ENCODE data around the gene FAIM2.

FAIM2 gene

GRCh38 chr12:49831717-49832116 is 72.0 kb downstream of the FAIM2 start:
- DNase-seq (ENCODE audit: low read depth in 1 of 2, low spot score in 1 of 2), result no peak
- Histone ChIP-seq H3K4me3 (replicated peaks; ENCODE audit: insufficient read depth, low read length) (no peak overlapping the region), H3K27ac (replicated peaks) (no peak overlapping the region), H3K27me3 (ENCODE audit: insufficient read depth, poor library complexity, severe bottlenecking) (no peaks in the 10 kb centered on the region)
- TF ChIP-seq CTCF (IDR thresholded peaks at IDR 0.05; ENCODE audit: insufficient read depth, low read length), result no peak
- TF ChIP-seq SPI1 (IDR thresholded peaks at IDR 0.05; ENCODE audit: borderline replicate concordance, low read depth), result no peak
- TF ChIP-seq POLR2AphosphoS5 (IDR thresholded peaks at IDR 0.05; ENCODE audit: low read depth), result no peak
- no peak for TF ChIP-seq GABPA (IDR thresholded peaks at IDR 0.05; ENCODE audit: low read depth)
- no peak for TF ChIP-seq REST (IDR thresholded peaks at IDR 0.05; ENCODE audit: insufficient replicate concordance, low read depth)

- Histone ChIP-seq H3K4me3 (replicated peaks; ENCODE audit: insufficient read depth, low read length) (peak within 1 kb of the TSS; percentile 85), H3K27me3 (ENCODE audit: insufficient read depth, poor library complexity, severe bottlenecking) (no peaks in the 10 kb centered on the region), H3K27ac (replicated peaks) (peak within 1 kb of the TSS; percentile 71)
- TF ChIP-seq CTCF (IDR thresholded peaks at IDR 0.05; ENCODE audit: insufficient read depth, low read length) (no peak), SPI1 (IDR thresholded peaks at IDR 0.05; ENCODE audit: borderline replicate concordance, low read depth) (peak; percentile 66; the same call in 1 of the 2 replicates)
- peak; percentile 94 to 97 for DNase-seq (ENCODE audit: low read depth in 1 of 2, low spot score in 1 of 2)
Observed at GRCh38 chr12:49828133-49829091, 75.3 kb downstream of the FAIM2 start, which contains the start of gene NCKAP5L. Gene NCKAP5L (minus strand): TSS chr12:49828413. CDS start chr12:49804044, 24,369 bp downstream.

- Histone ChIP-seq H3K27ac (replicated peaks) (no peak overlapping the region), H3K4me3 (replicated peaks; ENCODE audit: insufficient read depth, low read length) (peak overlapping the region; percentile 85), H3K27me3 (ENCODE audit: insufficient read depth, poor library complexity, severe bottlenecking) (no peaks in the 10 kb centered on the region)
- peak; percentile 24 to 45 for DNase-seq (ENCODE audit: low read depth in 1 of 2, low spot score in 1 of 2)
- TF ChIP-seq POLR2AphosphoS5 (IDR thresholded peaks at IDR 0.05; ENCODE audit: low read depth) (no peak), CTCF (IDR thresholded peaks at IDR 0.05; ENCODE audit: insufficient read depth, low read length) (no peak), SPI1 (IDR thresholded peaks at IDR 0.05; ENCODE audit: borderline replicate concordance, low read depth) (no peak), REST (IDR thresholded peaks at IDR 0.05; ENCODE audit: insufficient replicate concordance, low read depth) (no peak), GABPA (IDR thresholded peaks at IDR 0.05; ENCODE audit: low read depth) (no peak)
Observed at GRCh38 chr12:49827401-49828099, 76.2 kb downstream of the FAIM2 start.
